Head of caudate nucleus (tissue), 42 donors: ENCODE measurements around the gene NEUROD6.

Experiments
- DNase-seq, 42 donors: peaks; one replicate each; pipeline versions ENCODE4 v3.0.0 to v3.0.0-alpha.2; 2020 to 2021; ENCODE audit warnings: mixed read lengths in 7 of 42
- intact Hi-C: fragments of 100-400 bp; cut with DNase I; formaldehyde crosslinking; loops from one replicate; pipeline ENCODE4 v1.15.0; 2022

NEUROD6 gene

GRCh38 chr7:31290601-31291000, 49.9 kb downstream of the NEUROD6 start:
- no peak for DNase-seq
- intact Hi-C loops: no loop called here
